ENCODE results near the gene CBX1. TPM values are rescaled to one million over a fixed set of nuclear protein-coding genes. Genes with fewer than 3 reads are reported as not detected.
"Not testable (repeated sequence)": the region's sequence is repeated elsewhere in the genome, so short reads cannot be mapped to it uniquely, and the experiment has no call there.

Gene CBX1
- total and polyA plus RNA-seq, 2 experiments from 2014 or later, result 38.3 to 102 TPM

- H3K27ac ChIP-seq, result no peak overlapping the region
- peaks cover 9% of the 10 kb centered on the region for H3K4me1 ChIP-seq (ENCODE audit: low read depth)
- no peak for TF ChIP-seq CTCF (IDR thresholded peaks at IDR 0.05; ENCODE audit: low read depth, low read length)
- DNase-seq (ENCODE audit: low read depth in 1 of 2, low spot score in 1 of 2), result no peak
- H3K27me3 ChIP-seq, result no peaks in the 10 kb centered on the region
- H3K9me3 ChIP-seq (ENCODE audit: low read depth), result no peaks in the 10 kb centered on the region
- H3K4me3 ChIP-seq, result no peak overlapping the region
- no peaks in the 10 kb centered on the region for H3K36me3 ChIP-seq
These were observed 19.4 kb downstream of the CBX1 start for GRCh38 chr17:48081858-48082257.

GRCh38 chr17:48077152-48077551, 24.1 kb downstream of the CBX1 start:
- DNase-seq (ENCODE audit: low read depth in 1 of 2, low spot score in 1 of 2); H3K9me3 ChIP-seq (ENCODE audit: low read depth); H3K27me3 ChIP-seq; H3K4me1 ChIP-seq (ENCODE audit: low read depth); H3K4me3 ChIP-seq; H3K27ac ChIP-seq: not testable (repeated sequence)
- peaks cover 35% of the 10 kb centered on the region for H3K36me3 ChIP-seq

GRCh38 chr17:48074322-48075081, 26.8 kb downstream of the CBX1 start:
- H3K36me3 ChIP-seq, result peaks cover 48% of the 10 kb centered on the region
- peak; percentile 82 for TF ChIP-seq CTCF (IDR thresholded peaks at IDR 0.05; ENCODE audit: low read depth, low read length)

GRCh38 chr17:48073566-48074094, 27.6 kb downstream of the CBX1 start:
- H3K9me3 ChIP-seq (ENCODE audit: low read depth); H3K4me3 ChIP-seq; DNase-seq (ENCODE audit: low read depth in 1 of 2, low spot score in 1 of 2); H3K4me1 ChIP-seq (ENCODE audit: low read depth); H3K27me3 ChIP-seq; H3K27ac ChIP-seq: not testable (repeated sequence)
- peaks cover 48% of the 10 kb centered on the region for H3K36me3 ChIP-seq

More at GRCh38 chr17:48074322-48075081, 26.8 kb downstream of the CBX1 start:
- Histone ChIP-seq H3K27ac (peak overlapping the region; percentile 30), H3K4me1 (ENCODE audit: low read depth) (no peaks in the 10 kb centered on the region), H3K4me3 (no peak overlapping the region), H3K27me3 (no peaks in the 10 kb centered on the region), H3K9me3 (ENCODE audit: low read depth) (no peaks in the 10 kb centered on the region)
- DNase-seq (ENCODE audit: low read depth in 1 of 2, low spot score in 1 of 2), result peak; percentile 73 to 87

GRCh38 chr17:48072811-48073210, 28.5 kb downstream of the CBX1 start:
- H3K4me3 ChIP-seq; H3K27ac ChIP-seq; DNase-seq (ENCODE audit: low read depth in 1 of 2, low spot score in 1 of 2); H3K9me3 ChIP-seq (ENCODE audit: low read depth); H3K4me1 ChIP-seq (ENCODE audit: low read depth); H3K27me3 ChIP-seq: not testable (repeated sequence)
- H3K36me3 ChIP-seq, result peaks cover 56% of the 10 kb centered on the region

- no peak for TF ChIP-seq CTCF (IDR thresholded peaks at IDR 0.05; ENCODE audit: low read depth, low read length)
- peaks cover 59% of the 10 kb centered on the region for H3K36me3 ChIP-seq
- DNase-seq (ENCODE audit: low read depth in 1 of 2, low spot score in 1 of 2), result peak in 1 of 2 donors; percentile 57
- no peaks in the 10 kb centered on the region for H3K9me3 ChIP-seq (ENCODE audit: low read depth)
- no peak overlapping the region for H3K27ac ChIP-seq
- no peaks in the 10 kb centered on the region for H3K27me3 ChIP-seq
- no peak overlapping the region for H3K4me3 ChIP-seq
- no peaks in the 10 kb centered on the region for H3K4me1 ChIP-seq (ENCODE audit: low read depth)
These were observed 29.6 kb downstream of the CBX1 start for GRCh38 chr17:48071654-48072053.

GRCh38 chr17:48070195-48070594, 31.1 kb downstream of the CBX1 start:
- DNase-seq (ENCODE audit: low read depth in 1 of 2, low spot score in 1 of 2), result no peak
- Histone ChIP-seq H3K4me1 (ENCODE audit: low read depth) (no peaks in the 10 kb centered on the region), H3K9me3 (ENCODE audit: low read depth) (no peaks in the 10 kb centered on the region), H3K27me3 (no peaks in the 10 kb centered on the region), H3K27ac (no peak overlapping the region), H3K36me3 (peaks cover 54% of the 10 kb centered on the region), H3K4me3 (no peak overlapping the region)
- no peak for TF ChIP-seq CTCF (IDR thresholded peaks at IDR 0.05; ENCODE audit: low read depth, low read length)

Data from cardiac muscle cell (in vitro differentiated cells and primary cell).